GM21619 (cell line): ENCODE measurements around the gene CACNB2.
"Not testable (repeated sequence)": the region's sequence is repeated elsewhere in the genome, so short reads cannot be mapped to it uniquely, and the experiment has no call there.

ENCODE experiments used
- ATAC-seq: cut with Tn5 transposase; IDR thresholded peaks from one replicate; pipeline ENCODE4 v1.9.1; 2021; ENCODE audit not compliant: unreplicated experiment

Gene CACNB2

DNA sequence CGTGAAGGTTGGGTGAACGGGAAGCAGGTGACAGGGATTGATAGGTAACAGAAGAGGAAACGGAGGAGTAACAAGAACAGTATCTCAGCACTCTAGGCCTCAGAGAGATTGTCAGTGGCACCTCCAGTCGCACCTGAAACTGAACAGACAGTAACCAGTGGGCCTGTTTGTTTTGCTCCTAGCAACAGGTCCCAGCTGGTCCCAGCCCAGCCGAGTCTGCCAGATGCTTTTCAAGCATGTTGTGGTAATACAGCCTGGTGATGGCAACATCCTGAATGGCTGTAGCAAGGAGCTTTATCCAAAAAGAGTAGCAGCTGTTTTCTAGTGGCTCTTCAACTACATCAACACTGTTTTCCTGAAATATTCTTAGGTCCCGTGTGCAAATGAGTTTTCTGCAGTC lies 4.7 kb downstream of the CACNB2 start:
- ATAC-seq: no peak

- no peak for ATAC-seq
Observed at GRCh38 chr10:18145652-18146051, 5.4 kb downstream of the CACNB2 start.

DNA sequence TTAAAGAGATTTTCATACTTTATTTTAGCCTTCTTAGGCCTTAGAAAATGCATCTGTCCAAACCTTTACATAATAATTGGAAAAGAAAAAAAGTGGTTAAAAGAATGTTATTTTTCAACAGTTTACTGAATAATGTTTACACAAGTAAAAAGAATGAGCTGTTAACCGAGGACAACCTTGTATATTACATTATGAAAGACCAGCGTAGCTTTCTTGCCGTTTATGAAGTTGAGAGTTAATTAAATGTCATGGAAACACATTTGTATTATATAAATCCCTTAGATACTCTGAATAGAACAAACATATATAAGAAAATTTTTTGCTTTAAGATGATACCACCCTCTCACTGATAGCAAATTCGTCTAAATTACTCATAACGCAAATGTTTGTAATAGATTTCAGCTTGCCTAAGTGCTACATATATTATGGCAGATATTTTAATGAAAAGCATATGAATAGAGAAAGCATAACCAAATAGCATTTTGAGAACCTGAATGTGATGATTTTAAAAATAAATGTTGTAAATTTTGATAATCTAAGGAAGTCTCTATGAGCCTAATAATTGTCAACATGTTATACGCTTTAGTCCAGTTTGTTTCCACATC lies 9.1 kb downstream of the CACNB2 start:
- no peak for ATAC-seq

GRCh38 chr10:18151356-18151890 lies 11.2 kb downstream of the CACNB2 start:
- ATAC-seq: no peak

DNA sequence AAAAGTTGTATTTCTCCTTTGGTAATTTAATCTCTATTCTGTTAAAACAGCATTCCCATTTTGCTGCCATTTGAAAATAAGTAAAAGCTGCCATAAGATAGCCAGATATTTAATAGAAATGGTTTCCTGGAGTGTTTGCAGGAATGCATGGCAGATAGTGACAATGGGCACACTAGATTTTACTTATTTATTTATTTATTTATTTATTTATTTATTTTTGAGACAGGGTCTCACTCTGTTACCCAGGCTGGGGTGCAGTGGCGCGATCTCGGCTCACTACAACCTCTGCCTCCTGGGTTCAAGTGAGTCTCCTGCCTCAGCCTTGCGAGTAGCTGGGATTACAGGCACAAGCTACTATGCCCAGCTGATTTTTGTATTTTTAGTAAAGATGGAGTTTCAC lies 13.2 kb downstream of the CACNB2 start:
- not testable (repeated sequence) for ATAC-seq

DNA sequence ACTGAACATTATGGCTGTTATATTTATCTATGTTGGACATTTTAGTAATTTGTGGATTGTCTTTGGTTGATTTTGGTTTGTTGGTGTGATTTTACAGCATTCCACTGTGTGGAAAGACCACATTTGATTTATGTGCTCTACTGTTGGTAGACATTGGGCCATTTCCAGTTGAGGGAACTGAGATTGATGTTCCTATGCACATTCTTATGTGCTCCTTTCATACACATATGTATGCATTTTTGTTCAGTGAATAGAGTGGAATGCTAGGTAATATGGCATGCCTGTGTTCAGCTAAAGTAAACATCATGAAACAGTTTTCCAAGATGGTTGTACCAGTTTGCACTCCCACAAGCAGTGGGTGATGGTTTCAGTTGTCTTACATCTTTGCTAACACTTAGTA lies 15.1 kb downstream of the CACNB2 start:
- no peak for ATAC-seq

GRCh38 chr10:18156797-18157196 lies 16.6 kb downstream of the CACNB2 start:
- ATAC-seq: not testable (repeated sequence)

DNA sequence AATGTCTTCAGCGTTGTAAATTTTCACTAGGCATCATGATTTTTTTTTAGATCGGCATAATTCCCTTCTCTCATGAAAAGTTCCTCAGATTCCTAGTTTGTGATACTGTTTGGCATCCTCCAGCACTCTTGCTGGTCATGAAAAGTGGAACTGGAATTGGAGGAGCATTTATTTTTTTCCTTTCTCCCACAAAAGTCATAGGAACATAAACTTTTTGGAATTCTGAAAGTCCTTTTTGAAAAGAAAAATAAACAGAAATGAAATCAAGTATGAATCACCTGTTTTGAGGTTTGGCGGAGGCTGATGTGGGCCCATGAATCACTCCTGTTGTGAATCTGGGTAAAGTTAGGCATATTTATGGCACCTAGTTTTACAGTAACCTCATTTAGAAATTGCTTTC lies 17.7 kb downstream of the CACNB2 start:
- no peak for ATAC-seq

- no peak for ATAC-seq
Observed at GRCh38 chr10:18158773-18159265, 18.6 kb downstream of the CACNB2 start.

DNA sequence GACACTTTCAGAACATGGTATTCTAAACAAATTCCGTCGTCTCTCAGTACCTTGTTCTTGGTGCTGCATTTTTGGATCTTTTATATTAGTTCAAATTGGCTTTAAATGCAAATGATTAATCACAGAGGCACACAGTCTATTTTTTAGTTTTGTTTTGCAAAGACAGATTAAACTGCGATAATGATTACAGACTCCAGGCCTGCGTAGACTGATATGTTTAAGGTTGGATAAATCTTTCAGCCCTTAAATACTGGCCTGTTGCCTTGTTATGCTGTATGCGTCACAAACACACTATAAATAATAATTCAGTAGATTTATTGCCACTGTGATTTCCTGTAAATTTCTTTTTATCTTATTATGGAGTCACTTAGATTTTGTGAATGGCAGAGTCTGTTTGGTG lies 19.3 kb downstream of the CACNB2 start:
- no peak for ATAC-seq

DNA sequence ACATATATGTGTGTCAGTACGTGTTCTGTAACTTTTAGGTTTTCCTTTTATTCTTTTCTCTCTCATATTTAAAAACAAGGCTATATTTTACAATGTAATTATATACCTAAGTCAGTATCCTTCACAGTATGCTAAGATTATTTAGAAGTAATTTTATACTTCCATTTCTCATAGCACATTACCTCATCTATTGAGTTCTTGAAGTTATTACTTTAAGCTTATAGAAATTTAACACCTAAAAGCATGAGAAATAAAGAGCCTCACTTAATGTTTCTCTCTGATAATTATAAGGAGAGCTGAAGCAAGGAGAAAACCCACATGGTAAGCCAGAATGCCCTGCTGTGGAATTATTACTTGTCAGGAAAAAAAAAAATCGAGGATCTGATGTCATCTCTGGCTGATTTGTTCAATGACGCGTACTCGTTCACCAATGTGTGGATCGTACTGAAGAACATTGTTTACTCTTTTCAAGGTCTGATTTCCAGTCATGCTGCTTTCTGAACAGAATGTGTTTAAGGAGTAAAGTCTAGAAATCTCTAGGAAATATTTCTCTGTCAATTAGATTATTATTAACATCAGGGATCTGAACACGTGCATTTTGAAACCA lies 21.9 kb downstream of the CACNB2 start:
- ATAC-seq: no peak

DNA sequence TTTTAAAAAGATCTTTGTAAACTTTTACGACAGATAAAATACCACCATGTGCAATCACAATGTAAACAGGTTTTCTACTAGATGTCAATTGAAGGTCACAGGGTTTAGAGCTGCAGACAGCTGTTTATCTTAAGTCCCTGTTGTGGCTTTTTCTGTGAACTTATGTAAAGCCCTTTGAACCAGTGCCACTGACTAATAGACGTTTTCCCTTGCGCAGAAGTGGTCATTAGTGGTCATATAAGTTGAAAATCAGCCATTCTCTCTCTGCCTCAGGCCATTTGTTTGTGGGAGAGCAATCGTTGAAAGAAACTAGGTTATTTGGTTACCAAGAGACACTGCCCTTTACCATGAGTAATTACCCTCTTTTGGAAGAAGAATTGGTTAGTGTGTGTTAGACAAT lies 23.9 kb downstream of the CACNB2 start:
- no peak for ATAC-seq

DNA sequence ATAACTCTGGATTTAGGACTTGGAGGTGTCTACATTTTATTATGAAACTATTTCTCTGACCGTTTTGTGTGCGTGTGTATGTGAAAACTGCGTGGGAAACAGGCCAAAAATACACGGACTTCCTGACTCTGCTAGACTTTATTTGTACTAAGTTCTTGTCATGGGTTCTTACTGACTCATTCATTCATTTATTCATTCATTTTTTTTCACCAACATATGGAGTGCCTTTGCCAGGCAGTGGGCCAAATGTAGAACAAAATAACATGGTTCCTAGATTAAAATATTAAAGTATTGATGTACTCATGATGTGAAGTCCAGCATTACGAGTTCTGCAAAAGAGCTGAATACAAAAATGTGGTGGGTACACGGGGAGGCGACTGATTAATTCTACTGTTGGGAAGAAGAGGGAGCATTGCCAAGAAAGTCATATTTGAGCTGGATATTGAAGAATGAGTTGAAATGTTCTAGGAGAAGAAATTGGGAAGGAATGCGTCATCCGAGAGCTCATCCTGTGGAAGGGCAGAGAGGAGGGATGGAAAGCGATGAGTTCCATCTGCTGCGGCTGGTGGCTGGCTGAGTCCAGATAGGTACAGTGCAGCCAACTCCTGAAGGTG lies 24.6 kb downstream of the CACNB2 start:
- no peak for ATAC-seq

- no peak for ATAC-seq
Observed at GRCh38 chr10:18178854-18179483, 38.7 kb downstream of the CACNB2 start.

DNA sequence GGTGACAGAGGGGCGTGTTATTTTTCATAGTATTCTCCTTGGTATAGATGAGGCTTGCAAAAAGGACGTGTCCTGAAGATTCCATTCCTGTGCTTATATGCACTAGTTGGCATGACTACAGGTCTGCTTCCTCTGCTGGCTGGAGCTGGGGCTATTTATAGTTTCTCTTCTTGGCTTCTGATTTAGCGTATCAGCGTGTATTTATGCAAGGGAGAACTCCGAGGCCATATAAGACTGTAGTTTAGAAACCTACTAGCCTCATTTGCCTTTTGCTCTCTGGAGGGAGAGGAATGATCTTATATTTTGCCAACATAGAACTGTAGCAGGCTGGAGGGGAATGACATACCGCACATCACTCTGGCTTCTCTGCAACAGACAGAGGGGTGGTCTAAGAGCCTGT lies 39.7 kb downstream of the CACNB2 start:
- no peak for ATAC-seq

DNA sequence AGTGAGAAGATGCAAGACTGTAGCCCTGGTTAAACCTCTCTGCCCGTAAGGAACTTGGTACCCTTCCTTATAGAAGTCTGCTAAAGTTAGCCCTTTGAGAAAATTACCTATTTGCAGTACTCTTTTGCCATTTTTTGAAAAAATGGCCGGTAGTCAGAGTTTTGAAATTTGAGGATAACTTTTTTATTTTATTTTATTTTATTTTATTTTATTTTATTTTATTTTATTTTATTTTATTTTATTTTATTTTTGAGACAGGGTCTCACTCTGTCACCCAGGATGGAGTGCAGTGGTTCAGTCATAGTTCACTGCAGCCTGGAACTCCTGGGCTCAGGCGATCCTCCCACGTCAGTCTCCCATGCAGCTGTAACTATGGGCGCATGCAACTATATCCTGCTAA lies 41.2 kb downstream of the CACNB2 start:
- not testable (repeated sequence) for ATAC-seq

GRCh38 chr10:18185621-18186020 lies 45.4 kb downstream of the CACNB2 start:
- ATAC-seq: no peak

- no peak for ATAC-seq
Observed at GRCh38 chr10:18190840-18191239, 50.6 kb downstream of the CACNB2 start.

GRCh38 chr10:18194634-18195033 lies 54.4 kb downstream of the CACNB2 start:
- ATAC-seq: no peak

- no peak for ATAC-seq
Observed at GRCh38 chr10:18195060-18195799, 55.0 kb downstream of the CACNB2 start.
